HEK293 (cell line): Measurements from ENCODE around the gene DLX2.

Experiments used
- OVOL3 ChIP-seq: fragments of 450-650 bp; formaldehyde crosslinking; IDR thresholded peaks from 2 replicates; pipeline ENCODE4 v1.5.1; 2016; ENCODE audit warnings: missing biosample characterization, missing genetic modification characterization
- PRDM1 ChIP-seq: fragments of 450-650 bp; formaldehyde crosslinking; IDR thresholded peaks from 2 replicates; pipeline ENCODE4; 2016; ENCODE audit warnings: missing biosample characterization, missing genetic modification characterization
- REPIN1 ChIP-seq: fragments of 450-650 bp; formaldehyde crosslinking; IDR thresholded peaks from 2 replicates; pipeline ENCODE4 v1.5.1; 2017; ENCODE audit warnings: missing biosample characterization, missing genetic modification characterization, low read depth
- SP2 ChIP-seq: fragments of 450-650 bp; formaldehyde crosslinking; IDR thresholded peaks from 2 replicates; pipeline ENCODE4 v1.5.1; 2016; ENCODE audit warnings: missing biosample characterization, missing genetic modification characterization
- ZBTB17 ChIP-seq: fragments of 450-650 bp; formaldehyde crosslinking; IDR thresholded peaks from 2 replicates; pipeline ENCODE4 v1.5.1; 2016; ENCODE audit warnings: missing biosample characterization, missing genetic modification characterization
- ZBTB48 ChIP-seq: fragments of 450-650 bp; formaldehyde crosslinking; IDR thresholded peaks from 2 replicates; pipeline ENCODE4 v1.5.1; 2016; ENCODE audit warnings: missing biosample characterization, missing genetic modification characterization
- ZBTB7A ChIP-seq: fragments of 450-650 bp; formaldehyde crosslinking; IDR thresholded peaks from 2 replicates; pipeline ENCODE4 v1.5.1; 2016; ENCODE audit warnings: low read depth, missing biosample characterization, missing genetic modification characterization
- ZNF121 ChIP-seq: fragments of 450-650 bp; formaldehyde crosslinking; IDR thresholded peaks from 2 replicates; pipeline ENCODE4 v1.5.1; 2016; ENCODE audit warnings: missing biosample characterization, missing genetic modification characterization
- ZNF146 ChIP-seq: fragments of 450-650 bp; formaldehyde crosslinking; IDR thresholded peaks from 2 replicates; pipeline ENCODE4 v1.5.1; 2016; ENCODE audit warnings: missing biosample characterization, missing genetic modification characterization
- ZNF174 ChIP-seq: fragments of 450-650 bp; formaldehyde crosslinking; IDR thresholded peaks from 2 replicates; pipeline ENCODE4 v1.5.0; 2017; ENCODE audit warnings: missing biosample characterization, mild to moderate bottlenecking, missing genetic modification characterization
- ZNF175 ChIP-seq: fragments of 450-650 bp; formaldehyde crosslinking; IDR thresholded peaks from 2 replicates; pipeline ENCODE4 v1.5.1; 2016; ENCODE audit warnings: missing biosample characterization, missing genetic modification characterization
- ZNF529 ChIP-seq: fragments of 450-650 bp; formaldehyde crosslinking; IDR thresholded peaks from 2 replicates; pipeline ENCODE4 v1.5.1; 2017; ENCODE audit warnings: missing genetic modification characterization, missing biosample characterization; ENCODE audit not compliant: insufficient replicate concordance
- ZNF555 ChIP-seq: fragments of 450-650 bp; formaldehyde crosslinking; conservative IDR thresholded peaks from 2 replicates; pipeline ENCODE4 v1.5.1; 2017; ENCODE audit warnings: missing biosample characterization, mild to moderate bottlenecking, missing genetic modification characterization, inconsistent platforms
- ZNF561 ChIP-seq: fragments of 450-650 bp; IDR thresholded peaks from 2 replicates; pipeline ENCODE4 v1.5.1; 2018; ENCODE audit warnings: missing biosample characterization, missing genetic modification characterization, borderline replicate concordance
- ZNF610 ChIP-seq: fragments of 450-650 bp; formaldehyde crosslinking; IDR thresholded peaks from 2 replicates; pipeline ENCODE4 v1.5.1; 2016; ENCODE audit warnings: missing biosample characterization, missing genetic modification characterization, borderline replicate concordance
- ZNF660 ChIP-seq: fragments of 450-650 bp; IDR thresholded peaks from 2 replicates; pipeline ENCODE4 v1.5.1; 2018; ENCODE audit warnings: missing biosample characterization, mild to moderate bottlenecking, missing genetic modification characterization
- ZNF830 ChIP-seq: fragments of 450-650 bp; IDR thresholded peaks from 2 replicates; pipeline ENCODE4 v1.5.0; 2018; ENCODE audit warnings: missing biosample characterization, missing genetic modification characterization, low read depth, mild to moderate bottlenecking, moderate library complexity
- TF ChIP-seq, protein P1 (sequence below): fragments of 450-650 bp; formaldehyde crosslinking; IDR thresholded peaks from 2 replicates; pipeline ENCODE4 v1.5.1; 2017; ENCODE audit warnings: missing biosample characterization, mild to moderate bottlenecking, missing genetic modification characterization, moderate library complexity
- TF ChIP-seq, protein P2 (sequence below): fragments of 450-650 bp; formaldehyde crosslinking; IDR thresholded peaks from 2 replicates; pipeline ENCODE4 v1.5.1; 2017; ENCODE audit warnings: missing biosample characterization, missing genetic modification characterization
- TF ChIP-seq, protein P3 (sequence below): fragments of 450-650 bp; formaldehyde crosslinking; IDR thresholded peaks from 2 replicates; pipeline ENCODE4 v1.5.1; 2016; ENCODE audit warnings: missing biosample characterization, missing genetic modification characterization, low read depth
- TF ChIP-seq, protein P4 (sequence below): fragments of 450-650 bp; formaldehyde crosslinking; IDR thresholded peaks from 2 replicates; pipeline ENCODE4; 2016; ENCODE audit warnings: missing biosample characterization, missing genetic modification characterization
- TF ChIP-seq, protein P5 (sequence below): fragments of 450-650 bp; formaldehyde crosslinking; IDR thresholded peaks from 2 replicates; pipeline ENCODE4 v1.5.1; 2016; ENCODE audit warnings: missing biosample characterization, missing genetic modification characterization
- TF ChIP-seq, protein P6 (sequence below): fragments of 450-650 bp; formaldehyde crosslinking; optimal IDR thresholded peaks from 2 replicates; pipeline ENCODE3; 2016; ENCODE audit warnings: missing biosample characterization, mild to moderate bottlenecking, missing genetic modification characterization
- TF ChIP-seq, protein P7 (sequence below): fragments of 450-650 bp; formaldehyde crosslinking; IDR thresholded peaks from 2 replicates; pipeline ENCODE4 v1.5.1; 2016; ENCODE audit warnings: missing biosample characterization, missing genetic modification characterization
- TF ChIP-seq, protein P8 (sequence below): fragments of 450-650 bp; IDR thresholded peaks from 2 replicates; pipeline ENCODE4 v1.5.1; 2018; ENCODE audit warnings: missing biosample characterization, missing genetic modification characterization

Gene DLX2

DNA sequence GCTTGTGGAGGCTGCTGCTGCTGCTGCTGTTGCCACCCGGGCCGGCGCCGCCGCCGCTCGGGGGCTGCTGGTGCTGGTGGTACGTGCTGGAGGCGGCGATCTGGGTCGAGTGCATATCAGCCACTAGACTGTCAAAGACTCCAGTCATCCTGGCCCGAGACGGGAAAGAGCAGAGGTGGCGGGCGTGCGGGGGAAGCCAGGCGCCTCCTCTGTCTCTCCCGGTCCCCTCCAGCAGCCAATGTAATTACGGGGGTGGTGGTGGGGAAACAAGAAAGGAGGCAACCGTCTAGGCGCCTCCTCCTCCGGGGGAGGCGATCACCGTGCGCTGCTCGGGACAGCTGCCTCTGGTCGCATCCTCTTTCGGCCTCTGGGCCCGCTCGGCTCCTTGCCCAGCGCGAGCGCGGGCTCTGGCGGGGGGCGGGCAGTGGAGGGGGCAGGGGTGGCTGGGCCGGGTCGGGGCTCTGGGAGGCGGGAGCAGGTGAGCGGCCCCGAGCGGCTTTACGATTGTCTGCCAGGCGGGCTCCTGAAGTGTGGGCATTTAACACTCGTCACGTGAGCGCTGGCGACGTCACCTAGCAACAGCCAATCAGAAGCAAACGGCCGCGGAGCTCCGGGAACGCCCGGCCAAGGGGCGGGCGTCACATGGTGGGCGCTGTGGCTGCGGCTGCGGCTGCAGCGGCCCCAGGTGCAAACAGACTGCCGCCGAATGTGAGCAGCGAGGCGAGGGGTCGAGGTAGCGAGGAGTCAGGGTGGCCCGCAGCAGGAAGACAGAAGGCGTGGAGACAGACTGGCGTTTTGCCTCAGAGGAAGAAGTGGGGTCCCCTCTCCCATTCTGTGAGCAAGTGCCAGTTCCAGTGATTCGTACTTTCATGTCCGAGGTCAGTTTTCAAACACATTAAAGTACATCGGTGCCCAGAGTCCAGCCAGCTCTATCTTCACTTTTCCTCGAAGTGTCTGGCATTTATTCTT, at the start of gene DLX2 (continued):
- TF ChIP-seq, protein P1, sequence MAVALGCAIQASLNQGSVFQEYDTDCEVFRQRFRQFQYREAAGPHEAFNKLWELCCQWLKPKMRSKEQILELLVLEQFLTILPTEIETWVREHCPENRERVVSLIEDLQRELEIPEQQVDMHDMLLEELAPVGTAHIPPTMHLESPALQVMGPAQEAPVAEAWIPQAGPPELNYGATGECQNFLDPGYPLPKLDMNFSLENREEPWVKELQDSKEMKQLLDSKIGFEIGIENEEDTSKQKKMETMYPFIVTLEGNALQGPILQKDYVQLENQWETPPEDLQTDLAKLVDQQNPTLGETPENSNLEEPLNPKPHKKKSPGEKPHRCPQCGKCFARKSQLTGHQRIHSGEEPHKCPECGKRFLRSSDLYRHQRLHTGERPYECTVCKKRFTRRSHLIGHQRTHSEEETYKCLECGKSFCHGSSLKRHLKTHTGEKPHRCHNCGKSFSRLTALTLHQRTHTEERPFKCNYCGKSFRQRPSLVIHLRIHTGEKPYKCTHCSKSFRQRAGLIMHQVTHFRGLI (tag by site-specific recombination): peak; percentile 78; the same call in 1 of the 2 replicates
- TF ChIP-seq ZNF175 (tag by site-specific recombination): no peak
- TF ChIP-seq, protein P2, sequence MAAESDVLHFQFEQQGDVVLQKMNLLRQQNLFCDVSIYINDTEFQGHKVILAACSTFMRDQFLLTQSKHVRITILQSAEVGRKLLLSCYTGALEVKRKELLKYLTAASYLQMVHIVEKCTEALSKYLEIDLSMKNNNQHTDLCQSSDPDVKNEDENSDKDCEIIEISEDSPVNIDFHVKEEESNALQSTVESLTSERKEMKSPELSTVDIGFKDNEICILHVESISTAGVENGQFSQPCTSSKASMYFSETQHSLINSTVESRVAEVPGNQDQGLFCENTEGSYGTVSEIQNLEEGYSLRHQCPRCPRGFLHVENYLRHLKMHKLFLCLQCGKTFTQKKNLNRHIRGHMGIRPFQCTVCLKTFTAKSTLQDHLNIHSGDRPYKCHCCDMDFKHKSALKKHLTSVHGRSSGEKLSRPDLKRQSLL (tag by site-specific recombination): no peak
- TF ChIP-seq ZBTB48 (tag by site-specific recombination): 0 out of 2 replicates have a peak, but pooled peaks have one; percentile 9
- TF ChIP-seq ZNF174 (tag by site-specific recombination): no peak
- TF ChIP-seq ZNF555 (tag by site-specific recombination): no peak
- TF ChIP-seq, protein P3, sequence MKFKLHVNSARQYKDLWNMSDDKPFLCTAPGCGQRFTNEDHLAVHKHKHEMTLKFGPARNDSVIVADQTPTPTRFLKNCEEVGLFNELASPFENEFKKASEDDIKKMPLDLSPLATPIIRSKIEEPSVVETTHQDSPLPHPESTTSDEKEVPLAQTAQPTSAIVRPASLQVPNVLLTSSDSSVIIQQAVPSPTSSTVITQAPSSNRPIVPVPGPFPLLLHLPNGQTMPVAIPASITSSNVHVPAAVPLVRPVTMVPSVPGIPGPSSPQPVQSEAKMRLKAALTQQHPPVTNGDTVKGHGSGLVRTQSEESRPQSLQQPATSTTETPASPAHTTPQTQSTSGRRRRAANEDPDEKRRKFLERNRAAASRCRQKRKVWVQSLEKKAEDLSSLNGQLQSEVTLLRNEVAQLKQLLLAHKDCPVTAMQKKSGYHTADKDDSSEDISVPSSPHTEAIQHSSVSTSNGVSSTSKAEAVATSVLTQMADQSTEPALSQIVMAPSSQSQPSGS: peak; percentile 35; the same call in 1 of the 2 replicates
- peak; percentile 26; the same call in 1 of the 2 replicates for TF ChIP-seq ZNF660 (tag by site-specific recombination)
- TF ChIP-seq, protein P4, sequence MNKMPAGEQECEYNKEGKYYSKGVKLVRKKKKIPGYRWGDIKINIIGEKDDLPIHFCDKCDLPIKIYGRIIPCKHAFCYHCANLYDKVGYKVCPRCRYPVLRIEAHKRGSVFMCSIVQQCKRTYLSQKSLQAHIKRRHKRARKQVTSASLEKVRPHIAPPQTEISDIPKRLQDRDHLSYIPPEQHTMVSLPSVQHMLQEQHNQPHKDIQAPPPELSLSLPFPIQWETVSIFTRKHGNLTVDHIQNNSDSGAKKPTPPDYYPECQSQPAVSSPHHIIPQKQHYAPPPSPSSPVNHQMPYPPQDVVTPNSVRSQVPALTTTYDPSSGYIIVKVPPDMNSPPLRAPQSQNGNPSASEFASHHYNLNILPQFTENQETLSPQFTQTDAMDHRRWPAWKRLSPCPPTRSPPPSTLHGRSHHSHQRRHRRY (tag by site-specific recombination): no peak
- no peak for TF ChIP-seq REPIN1 (tag by site-specific recombination)
- 0 out of 2 replicates have a peak, but pooled peaks have one; percentile 27 for TF ChIP-seq ZNF610 (tag by site-specific recombination)
- TF ChIP-seq, protein P5, sequence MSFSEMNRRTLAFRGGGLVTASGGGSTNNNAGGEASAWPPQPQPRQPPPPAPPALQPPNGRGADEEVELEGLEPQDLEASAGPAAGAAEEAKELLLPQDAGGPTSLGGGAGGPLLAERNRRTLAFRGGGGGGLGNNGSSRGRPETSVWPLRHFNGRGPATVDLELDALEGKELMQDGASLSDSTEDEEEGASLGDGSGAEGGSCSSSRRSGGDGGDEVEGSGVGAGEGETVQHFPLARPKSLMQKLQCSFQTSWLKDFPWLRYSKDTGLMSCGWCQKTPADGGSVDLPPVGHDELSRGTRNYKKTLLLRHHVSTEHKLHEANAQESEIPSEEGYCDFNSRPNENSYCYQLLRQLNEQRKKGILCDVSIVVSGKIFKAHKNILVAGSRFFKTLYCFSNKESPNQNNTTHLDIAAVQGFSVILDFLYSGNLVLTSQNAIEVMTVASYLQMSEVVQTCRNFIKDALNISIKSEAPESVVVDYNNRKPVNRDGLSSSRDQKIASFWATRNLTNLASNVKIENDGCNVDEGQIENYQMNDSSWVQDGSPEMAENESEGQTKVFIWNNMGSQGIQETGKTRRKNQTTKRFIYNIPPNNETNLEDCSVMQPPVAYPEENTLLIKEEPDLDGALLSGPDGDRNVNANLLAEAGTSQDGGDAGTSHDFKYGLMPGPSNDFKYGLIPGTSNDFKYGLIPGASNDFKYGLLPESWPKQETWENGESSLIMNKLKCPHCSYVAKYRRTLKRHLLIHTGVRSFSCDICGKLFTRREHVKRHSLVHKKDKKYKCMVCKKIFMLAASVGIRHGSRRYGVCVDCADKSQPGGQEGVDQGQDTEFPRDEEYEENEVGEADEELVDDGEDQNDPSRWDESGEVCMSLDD: no peak
- TF ChIP-seq, protein P6, sequence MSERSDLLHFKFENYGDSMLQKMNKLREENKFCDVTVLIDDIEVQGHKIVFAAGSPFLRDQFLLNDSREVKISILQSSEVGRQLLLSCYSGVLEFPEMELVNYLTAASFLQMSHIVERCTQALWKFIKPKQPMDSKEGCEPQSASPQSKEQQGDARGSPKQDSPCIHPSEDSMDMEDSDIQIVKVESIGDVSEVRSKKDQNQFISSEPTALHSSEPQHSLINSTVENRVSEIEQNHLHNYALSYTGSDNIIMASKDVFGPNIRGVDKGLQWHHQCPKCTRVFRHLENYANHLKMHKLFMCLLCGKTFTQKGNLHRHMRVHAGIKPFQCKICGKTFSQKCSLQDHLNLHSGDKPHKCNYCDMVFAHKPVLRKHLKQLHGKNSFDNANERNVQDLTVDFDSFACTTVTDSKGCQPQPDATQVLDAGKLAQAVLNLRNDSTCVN: peak; percentile 66
- TF ChIP-seq ZBTB17 (tag by site-specific recombination): no peak
- TF ChIP-seq, protein P7, sequence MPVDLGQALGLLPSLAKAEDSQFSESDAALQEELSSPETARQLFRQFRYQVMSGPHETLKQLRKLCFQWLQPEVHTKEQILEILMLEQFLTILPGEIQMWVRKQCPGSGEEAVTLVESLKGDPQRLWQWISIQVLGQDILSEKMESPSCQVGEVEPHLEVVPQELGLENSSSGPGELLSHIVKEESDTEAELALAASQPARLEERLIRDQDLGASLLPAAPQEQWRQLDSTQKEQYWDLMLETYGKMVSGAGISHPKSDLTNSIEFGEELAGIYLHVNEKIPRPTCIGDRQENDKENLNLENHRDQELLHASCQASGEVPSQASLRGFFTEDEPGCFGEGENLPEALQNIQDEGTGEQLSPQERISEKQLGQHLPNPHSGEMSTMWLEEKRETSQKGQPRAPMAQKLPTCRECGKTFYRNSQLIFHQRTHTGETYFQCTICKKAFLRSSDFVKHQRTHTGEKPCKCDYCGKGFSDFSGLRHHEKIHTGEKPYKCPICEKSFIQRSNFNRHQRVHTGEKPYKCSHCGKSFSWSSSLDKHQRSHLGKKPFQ (tag by site-specific recombination): no peak
- TF ChIP-seq ZBTB7A (tag by site-specific recombination): peak; percentile 86
- TF ChIP-seq ZNF830 (tag by site-specific recombination): no peak
- TF ChIP-seq SP2: peak; percentile 76
- TF ChIP-seq ZNF561 (tag by site-specific recombination): peak; percentile 24; the same call in 1 of the 2 replicates
- TF ChIP-seq ZNF121 (tag by site-specific recombination): no peak
- TF ChIP-seq, protein P8, sequence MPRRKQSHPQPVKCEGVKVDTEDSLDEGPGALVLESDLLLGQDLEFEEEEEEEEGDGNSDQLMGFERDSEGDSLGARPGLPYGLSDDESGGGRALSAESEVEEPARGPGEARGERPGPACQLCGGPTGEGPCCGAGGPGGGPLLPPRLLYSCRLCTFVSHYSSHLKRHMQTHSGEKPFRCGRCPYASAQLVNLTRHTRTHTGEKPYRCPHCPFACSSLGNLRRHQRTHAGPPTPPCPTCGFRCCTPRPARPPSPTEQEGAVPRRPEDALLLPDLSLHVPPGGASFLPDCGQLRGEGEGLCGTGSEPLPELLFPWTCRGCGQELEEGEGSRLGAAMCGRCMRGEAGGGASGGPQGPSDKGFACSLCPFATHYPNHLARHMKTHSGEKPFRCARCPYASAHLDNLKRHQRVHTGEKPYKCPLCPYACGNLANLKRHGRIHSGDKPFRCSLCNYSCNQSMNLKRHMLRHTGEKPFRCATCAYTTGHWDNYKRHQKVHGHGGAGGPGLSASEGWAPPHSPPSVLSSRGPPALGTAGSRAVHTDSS (tag by site-specific recombination): 0 out of 2 replicates have a peak, but pooled peaks have one; percentile 6
- no peak for TF ChIP-seq ZNF529 (tag by site-specific recombination)
- no peak for TF ChIP-seq PRDM1 (tag by site-specific recombination)
- no peak for TF ChIP-seq OVOL3 (tag by site-specific recombination)
- TF ChIP-seq ZNF146 (tag by site-specific recombination): no peak
